Tibial artery (tissue), 4 donors: ENCODE measurements around the gene TMPRSS6.

Experiments used
- DNase-seq, 2 donors: peaks; one replicate each; pipeline ENCODE4 v3.0.0-alpha.2; 2019
- H3K27ac ChIP-seq, 2 donors: fragments of 200-600 bp; sonication (generic) in 1 of 2; 1 replicate in 1 of 2; 2 replicates in 1 of 2; pipeline ENCODE4 v1.5.1; 2018 to 2019; ENCODE audit warnings: mild to moderate bottlenecking in 1 of 2
- H3K27me3 ChIP-seq, 2 donors: fragments of 200-600 bp; sonication (generic) in 1 of 2; one replicate each; pipeline versions ENCODE4 v1.5.1 to v1.6.0; 2016 to 2019
- H3K36me3 ChIP-seq, 3 donors: fragments of 200-600 bp; sonication (generic) in 2 of 3; one replicate each; pipeline ENCODE4 v1.5.1; 2016 to 2019; ENCODE audit warnings: mild to moderate bottlenecking in 2 of 3
- H3K4me1 ChIP-seq, 4 donors: fragments of 200-600 bp; sonication (generic) in 2 of 4; 1 replicate in 3 of 4; 2 replicates in 1 of 4; pipeline ENCODE4 v1.5.1; 2016 to 2019
- H3K4me3 ChIP-seq, 2 donors: fragments of 200-600 bp; sonication (generic) in 1 of 2; 1 replicate in 1 of 2; 2 replicates in 1 of 2; pipeline ENCODE4 v1.5.1; 2018 to 2019; ENCODE audit warnings: mild to moderate bottlenecking in 2 of 2
- H3K9me3 ChIP-seq, 3 donors: fragments of 200-600 bp; sonication (generic) in 1 of 3; one replicate each; pipeline ENCODE4 v1.5.1; 2016 to 2019
- CTCF ChIP-seq, 2 experiments: fragments of 200-600 bp in 1 of 2; fragments of 450-650 bp in 1 of 2; IDR thresholded peaks; one replicate each; pipeline ENCODE4 v1.5.1; 2017 to 2019; ENCODE audit warnings: antibody characterized with exemption in 2 of 2, mild to moderate bottlenecking in 1 of 2, moderate library complexity in 1 of 2
- intact Hi-C: fragments of 100-400 bp; cut with DNase I; formaldehyde crosslinking; loops from one replicate; pipeline ENCODE4 v1.15.0; 2023; ENCODE audit warnings: low total_unique reads

Gene TMPRSS6

GRCh38 chr22:37154925-37155712 is 45.6 kb upstream of the TMPRSS6 start:
- TF ChIP-seq CTCF (IDR thresholded peaks at IDR 0.05) = no peak
- peaks cover 0 to 49% of the 10 kb centered on the region in 2 donors for H3K27me3 ChIP-seq

GRCh38 chr22:37153901-37154300 is 44.4 kb upstream of the TMPRSS6 start:
- TF ChIP-seq CTCF (IDR thresholded peaks at IDR 0.05) = no peak
- H3K27me3 ChIP-seq = peaks cover 0 to 50% of the 10 kb centered on the region in 2 donors
- no peak overlapping the region for H3K4me3 ChIP-seq
- intact Hi-C loops = no loop called here
- H3K27ac ChIP-seq = no peak overlapping the region
- no peaks in the 10 kb centered on the region for H3K4me1 ChIP-seq
- H3K9me3 ChIP-seq = peaks cover 0 to 4% (median 0%) of the 10 kb centered on the region in 3 donors
- DNase-seq = no peak
- H3K36me3 ChIP-seq = no peaks in the 10 kb centered on the region

More at GRCh38 chr22:37154925-37155712, 45.6 kb upstream of the TMPRSS6 start:
- no peak for DNase-seq
- no peak overlapping the region for H3K27ac ChIP-seq
- H3K9me3 ChIP-seq = peaks cover 0 to 4% (median 0%) of the 10 kb centered on the region in 3 donors
- intact Hi-C loops = no loop called here
- no peak overlapping the region for H3K4me3 ChIP-seq
- no peaks in the 10 kb centered on the region for H3K36me3 ChIP-seq
- no peaks in the 10 kb centered on the region for H3K4me1 ChIP-seq

GRCh38 chr22:37151401-37151800 is 41.9 kb upstream of the TMPRSS6 start:
- no peak for DNase-seq
- Histone ChIP-seq H3K4me3 (no peak overlapping the region), H3K36me3 (no peaks in the 10 kb centered on the region), H3K4me1 (no peaks in the 10 kb centered on the region), H3K27ac (no peak overlapping the region), H3K27me3 (peaks cover 0 to 52% of the 10 kb centered on the region in 2 donors), H3K9me3 (peaks cover 0 to 4% (median 0%) of the 10 kb centered on the region in 3 donors)
- TF ChIP-seq CTCF (IDR thresholded peaks at IDR 0.05) = no peak
- intact Hi-C loops = no loop called here

GRCh38 chr22:37150701-37151100 is 41.2 kb upstream of the TMPRSS6 start:
- Histone ChIP-seq H3K4me3 (no peak overlapping the region), H3K36me3 (no peaks in the 10 kb centered on the region), H3K27me3 (peaks cover 0 to 50% of the 10 kb centered on the region in 2 donors), H3K9me3 (peaks cover 0 to 4% (median 0%) of the 10 kb centered on the region in 3 donors), H3K27ac (no peak overlapping the region), H3K4me1 (no peaks in the 10 kb centered on the region)
- no peak for DNase-seq
- TF ChIP-seq CTCF (IDR thresholded peaks at IDR 0.05) = no peak
- intact Hi-C loops = no loop called here

GRCh38 chr22:37148742-37149665 is 39.5 kb upstream of the TMPRSS6 start:
- no peak for DNase-seq
- no peak for TF ChIP-seq CTCF (IDR thresholded peaks at IDR 0.05)
- intact Hi-C loops = no loop called here
- Histone ChIP-seq H3K4me3 (no peak overlapping the region), H3K9me3 (no peaks in the 10 kb centered on the region), H3K27ac (no peak overlapping the region), H3K36me3 (no peaks in the 10 kb centered on the region), H3K27me3 (peaks cover 0 to 49% of the 10 kb centered on the region in 2 donors), H3K4me1 (no peaks in the 10 kb centered on the region)
